22Rv1 (cell line): ENCODE data around the gene IL19.

Experiments
- ZFX ChIP-seq: fragments of 450-650 bp; IDR thresholded peaks from 2 replicates; pipeline ENCODE4 v1.6.1; 2017; ENCODE audit warnings: antibody characterized with exemption, borderline replicate concordance
- TF ChIP-seq, protein P1 (sequence below): fragments of 450-650 bp; IDR thresholded peaks from 2 replicates; pipeline ENCODE4 v1.5.1; 2017; ENCODE audit warnings: mild to moderate bottlenecking

DNA sequence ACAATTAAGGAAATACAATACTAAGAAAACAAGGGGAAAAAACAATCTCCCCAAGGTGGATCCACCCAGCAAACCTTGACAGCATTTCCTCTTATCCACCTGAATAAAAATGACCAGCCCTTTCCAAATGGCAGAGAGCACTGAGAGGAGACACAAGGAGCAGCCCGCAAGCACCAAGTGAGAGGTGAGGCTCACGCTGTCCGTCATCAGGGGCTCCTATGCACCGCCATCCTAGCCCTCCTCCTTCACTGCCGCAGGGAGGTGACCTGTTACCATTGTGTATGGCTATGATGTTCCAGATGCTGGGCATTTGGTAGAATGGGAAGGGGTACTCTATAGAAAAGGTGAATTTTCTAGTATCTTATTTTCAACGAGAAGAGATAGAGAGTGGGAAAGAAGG is 63.6 kb downstream of the IL19 start:
- TF ChIP-seq, protein P1, sequence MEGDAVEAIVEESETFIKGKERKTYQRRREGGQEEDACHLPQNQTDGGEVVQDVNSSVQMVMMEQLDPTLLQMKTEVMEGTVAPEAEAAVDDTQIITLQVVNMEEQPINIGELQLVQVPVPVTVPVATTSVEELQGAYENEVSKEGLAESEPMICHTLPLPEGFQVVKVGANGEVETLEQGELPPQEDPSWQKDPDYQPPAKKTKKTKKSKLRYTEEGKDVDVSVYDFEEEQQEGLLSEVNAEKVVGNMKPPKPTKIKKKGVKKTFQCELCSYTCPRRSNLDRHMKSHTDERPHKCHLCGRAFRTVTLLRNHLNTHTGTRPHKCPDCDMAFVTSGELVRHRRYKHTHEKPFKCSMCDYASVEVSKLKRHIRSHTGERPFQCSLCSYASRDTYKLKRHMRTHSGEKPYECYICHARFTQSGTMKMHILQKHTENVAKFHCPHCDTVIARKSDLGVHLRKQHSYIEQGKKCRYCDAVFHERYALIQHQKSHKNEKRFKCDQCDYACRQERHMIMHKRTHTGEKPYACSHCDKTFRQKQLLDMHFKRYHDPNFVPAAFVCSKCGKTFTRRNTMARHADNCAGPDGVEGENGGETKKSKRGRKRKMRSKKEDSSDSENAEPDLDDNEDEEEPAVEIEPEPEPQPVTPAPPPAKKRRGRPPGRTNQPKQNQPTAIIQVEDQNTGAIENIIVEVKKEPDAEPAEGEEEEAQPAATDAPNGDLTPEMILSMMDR: no peak
- no peak for TF ChIP-seq ZFX
